H1 (cell line): ENCODE results near the gene KRT17. TPM values are rescaled to one million over a fixed set of nuclear protein-coding genes. Genes with fewer than 3 reads are reported as not detected.

Experiments
- CTCF ChIA-PET: fragments of 300-600 bp; sonication (Branson Sonifier 250); formaldehyde crosslinking; loops from one replicate; lab custom pipeline; 2021; ENCODE audit not compliant: partially characterized antibody; lab: Charles Lee
- POLR2A ChIA-PET: fragments of 300-600 bp; sonication (Branson Sonifier 250); formaldehyde crosslinking; loops from one replicate; lab custom pipeline; 2021; ENCODE audit warnings: inconsistent platforms; ENCODE audit not compliant: partially characterized antibody; lab: Charles Lee
- DNase-seq, 2 experiments: peaks; one replicate each; pipeline versions ENCODE4 v3.0.0 to v3.0.0-alpha.2; 2010 to 2022; ENCODE audit warnings: low spot score in 2 of 2, low read depth in 1 of 2, mixed read lengths in 1 of 2
- FAIRE-seq: peaks from 2 replicates; lab custom pipeline; 2011; peaks lifted over from hg19 to GRCh38; lab: Jason Lieb, UNC
- H2AFZ ChIP-seq: 2 replicates; pipeline ENCODE4 v1.8.1; 2012; ENCODE audit warnings: low read length, inconsistent platforms
- H2AK5ac ChIP-seq: 2 replicates; pipeline ENCODE4 v1.6.1; 2013; ENCODE audit warnings: low read depth, low read length
- H2BK120ac ChIP-seq: replicated peaks from 2 replicates; pipeline ENCODE3; 2013; ENCODE audit warnings: low read depth, low read length, inconsistent platforms
- H2BK12ac ChIP-seq: 2 replicates; pipeline ENCODE4 v1.6.1; 2013; ENCODE audit warnings: low read depth, low read length
- H2BK15ac ChIP-seq: 2 replicates; pipeline ENCODE4 v1.6.1; 2013; ENCODE audit warnings: low read length
- H2BK20ac ChIP-seq: 2 replicates; pipeline ENCODE4 v1.6.1; 2013; ENCODE audit warnings: low read length
- H2BK5ac ChIP-seq: 2 replicates; pipeline ENCODE4 v1.6.1; 2013; ENCODE audit warnings: low read depth, low read length
- H3K14ac ChIP-seq: 2 replicates; pipeline ENCODE4 v1.6.1; 2013; ENCODE audit warnings: inconsistent platforms; ENCODE audit not compliant: insufficient read length
- H3K18ac ChIP-seq: 2 replicates; pipeline ENCODE4 v1.6.1; 2013; ENCODE audit warnings: low read length; ENCODE audit errors: extremely low read depth
- H3K23ac ChIP-seq: 2 replicates; pipeline ENCODE4 v1.6.1; 2013; ENCODE audit warnings: inconsistent platforms; ENCODE audit not compliant: insufficient read length
- H3K23me2 ChIP-seq: 2 replicates; pipeline ENCODE4 v1.6.1; 2013; ENCODE audit warnings: low read depth, low read length
- H3K27ac ChIP-seq: 2 replicates; pipeline ENCODE4 v1.6.1; 2011; ENCODE audit warnings: low read depth, low read length, inconsistent platforms
- H3K27me3 ChIP-seq, 4 experiments: replicated peaks in 1 of 4; 1 replicate in 1 of 4; 2 replicates in 3 of 4; pipeline versions ENCODE4 v1.6.1 to v1.8.1; 2011 to 2013; ENCODE audit warnings: low read length in 3 of 4, mild to moderate bottlenecking in 3 of 4, inconsistent platforms in 2 of 4, mixed read lengths in 2 of 4, moderate library complexity in 1 of 4; ENCODE audit not compliant: control insufficient read depth in 3 of 4, insufficient read depth in 3 of 4; ENCODE audit errors: extremely low read depth in 1 of 4
- H3K36me3 ChIP-seq, 4 experiments: 2 replicates each; pipeline versions ENCODE4 v1.6.1 to v1.8.1; 2011 to 2013; ENCODE audit warnings: mild to moderate bottlenecking in 4 of 4, low read length in 3 of 4, moderate library complexity in 2 of 4, control low read depth in 1 of 4, inconsistent platforms in 1 of 4; ENCODE audit not compliant: insufficient read depth in 4 of 4, control insufficient read depth in 2 of 4
- H3K4ac ChIP-seq: replicated peaks from 2 replicates; pipeline ENCODE3; 2013; ENCODE audit warnings: low read length, low read depth, mixed read lengths, inconsistent platforms; ENCODE audit not compliant: insufficient read length
- H3K4me1 ChIP-seq, 4 experiments: replicated peaks in 1 of 4; 1 replicate in 1 of 4; 2 replicates in 3 of 4; pipeline versions ENCODE4 v1.6.1 to v1.8.1; 2011 to 2013; ENCODE audit warnings: low read length in 3 of 4, inconsistent platforms in 2 of 4, mixed read lengths in 1 of 4; ENCODE audit not compliant: insufficient read depth in 4 of 4, control insufficient read depth in 3 of 4
- H3K4me2 ChIP-seq, 2 experiments: 2 replicates each; pipeline versions ENCODE4 v1.6.1 to v1.8.1; 2011 to 2013; ENCODE audit warnings: low read depth in 2 of 2, low read length in 2 of 2, control low read depth in 1 of 2, inconsistent platforms in 1 of 2, mild to moderate bottlenecking in 1 of 2; ENCODE audit not compliant: insufficient read depth in 1 of 2
- H3K4me3 ChIP-seq, 4 experiments: fragments of 200-600, 300-600 bp in 1 of 4; sonication (generic), shearing (Covaris generic), sonication (Bioruptor Twin) in 1 of 4; 2 replicates each; pipeline versions ENCODE4 v1.5.1 to v1.8.1; 2011 to 2016; ENCODE audit warnings: low read length in 4 of 4, low read depth in 3 of 4, control low read depth in 2 of 4, inconsistent platforms in 2 of 4, mild to moderate bottlenecking in 2 of 4, mixed read lengths in 1 of 4, moderate library complexity in 1 of 4; ENCODE audit not compliant: insufficient read depth in 2 of 4; ENCODE audit errors: extremely low read depth in 1 of 4
- H3K56ac ChIP-seq: replicated peaks from 2 replicates; pipeline ENCODE3; 2013; ENCODE audit warnings: low read depth, mild to moderate bottlenecking, mixed read lengths, low read length, inconsistent platforms; ENCODE audit not compliant: insufficient read length
- H3K79me1 ChIP-seq: 2 replicates; pipeline ENCODE4 v1.6.1; 2013; ENCODE audit warnings: low read depth, low read length, control low read depth
- H3K79me2 ChIP-seq, 2 experiments: 2 replicates each; pipeline versions ENCODE4 v1.6.1 to v1.8.1; 2012 to 2013; ENCODE audit warnings: low read length in 2 of 2, mild to moderate bottlenecking in 2 of 2, inconsistent platforms in 1 of 2; ENCODE audit not compliant: insufficient read depth in 2 of 2, control insufficient read depth in 1 of 2
- H3K9ac ChIP-seq, 4 experiments: replicated peaks in 1 of 4; 1 replicate in 1 of 4; 2 replicates in 3 of 4; pipeline versions ENCODE4 v1.6.1 to v1.8.1; 2011 to 2013; ENCODE audit warnings: low read depth in 3 of 4, low read length in 3 of 4, control low read depth in 2 of 4, mild to moderate bottlenecking in 2 of 4, moderate library complexity in 2 of 4, inconsistent platforms in 1 of 4; ENCODE audit errors: extremely low read depth in 1 of 4
- H3K9me3 ChIP-seq, 2 experiments: 2 replicates each; pipeline versions ENCODE4 v1.6.1 to v1.8.1; 2012 to 2013; ENCODE audit warnings: mild to moderate bottlenecking in 2 of 2, moderate library complexity in 2 of 2, control low read depth in 1 of 2, inconsistent platforms in 1 of 2, low read depth in 1 of 2, low read length in 1 of 2, mixed read lengths in 1 of 2; ENCODE audit not compliant: insufficient read depth in 2 of 2
- H4K20me1 ChIP-seq, 2 experiments: replicated peaks in 1 of 2; 2 replicates each; pipeline versions ENCODE3 to v1.8.1; 2011 to 2013; ENCODE audit warnings: inconsistent platforms in 2 of 2, low read length in 2 of 2, mild to moderate bottlenecking in 1 of 2; ENCODE audit not compliant: insufficient read depth in 2 of 2, control insufficient read depth in 1 of 2
- H4K5ac ChIP-seq: 2 replicates; pipeline ENCODE4 v1.6.1; 2013; ENCODE audit warnings: low read length, low read depth, mixed read lengths, inconsistent platforms; ENCODE audit not compliant: insufficient read length
- H4K8ac ChIP-seq: 2 replicates; pipeline ENCODE4 v1.8.0; 2013; ENCODE audit warnings: mild to moderate bottlenecking, moderate library complexity, low read length, inconsistent platforms; ENCODE audit not compliant: insufficient read depth; ENCODE audit errors: extremely low read depth
- H4K91ac ChIP-seq: replicated peaks from 2 replicates; pipeline ENCODE3; 2013; ENCODE audit warnings: low read length, mixed read lengths, inconsistent platforms; ENCODE audit not compliant: insufficient read length
- ATF3 ChIP-seq: IDR thresholded peaks from 2 replicates; pipeline ENCODE4 v1.6.1; 2011; ENCODE audit warnings: low read depth, mild to moderate bottlenecking, low read length; ENCODE audit not compliant: insufficient read depth
- EGR1 ChIP-seq: IDR thresholded peaks from 2 replicates; pipeline ENCODE4 v1.6.1; 2011; ENCODE audit warnings: low read depth, low read length, borderline replicate concordance
- HDAC2 ChIP-seq, 2 experiments: fragments of 300-600 bp in 1 of 2; sonication (generic) in 1 of 2; IDR thresholded peaks; 2 replicates each; pipeline ENCODE4 v1.6.1; 2011 to 2012; ENCODE audit warnings: low read depth in 2 of 2, low read length in 2 of 2, mild to moderate bottlenecking in 2 of 2, moderate library complexity in 2 of 2, borderline replicate concordance in 1 of 2, inconsistent platforms in 1 of 2
- HDAC6 ChIP-seq: IDR thresholded peaks from one replicate; pipeline ENCODE4 v1.7.1; 2012; ENCODE audit warnings: low read depth, mild to moderate bottlenecking, inconsistent platforms, low read length, moderate library complexity
- PHF8 ChIP-seq: fragments of 200-600 bp; sonication (generic); conservative IDR thresholded peaks from 2 replicates; pipeline ENCODE4 v1.7.1; 2012; ENCODE audit warnings: low read depth, mild to moderate bottlenecking, inconsistent platforms, low read length, moderate library complexity
- POU5F1 ChIP-seq: IDR thresholded peaks from 2 replicates; pipeline ENCODE4 v1.6.1; 2011; ENCODE audit warnings: low read depth, mild to moderate bottlenecking, low read length, moderate library complexity
- RXRA ChIP-seq: IDR thresholded peaks from 2 replicates; pipeline ENCODE4 v1.6.1; 2011; ENCODE audit warnings: low read depth, mild to moderate bottlenecking, low read length, moderate library complexity; ENCODE audit not compliant: insufficient read depth
- SP2 ChIP-seq: IDR thresholded peaks from 2 replicates; pipeline ENCODE4 v1.6.1; 2012; ENCODE audit warnings: mild to moderate bottlenecking, low read length, inconsistent platforms
- SP4 ChIP-seq: IDR thresholded peaks from 2 replicates; pipeline ENCODE4 v1.6.1; 2012; ENCODE audit warnings: low read length, inconsistent platforms
- SUZ12 ChIP-seq: fragments of 200-600 bp; sonication (generic); IDR thresholded peaks from 2 replicates; pipeline ENCODE4 v1.6.1; 2012; ENCODE audit warnings: mild to moderate bottlenecking, inconsistent platforms, low read length, moderate library complexity, mixed read lengths
- WGBS, 2 experiments: shearing (Covaris generic) in 1 of 2; methylation state at CpG; one replicate each; pipeline versions ENCODE4 v1.1.6 to v1.1.7; 2013 to 2015; ENCODE audit warnings: low lambda C conversion rate in 2 of 2, mixed read lengths in 2 of 2, inconsistent platforms in 1 of 2, low coverage in 1 of 2, missing lambda C conversion rate in 1 of 2; ENCODE audit not compliant: insufficient replicate concordance in 2 of 2, insufficient coverage in 1 of 2, insufficient read length in 1 of 2; ENCODE audit errors: extremely low coverage in 1 of 2, missing lambda C conversion rate in 1 of 2; 5-methylcytosine and 5-hydroxymethylcytosine counted together
- polyA plus RNA-seq, 7 experiments: library from polyadenylated mRNA; depleted of rRNA in 3 of 7; stranded (reverse) in 5 of 7; unstranded in 2 of 7; fragments of >200 nt in 5 of 7; fragments of 200-250 nt in 2 of 7; gene quantifications; 1 replicate in 5 of 7; 2 replicates in 1 of 7; 4 replicates in 1 of 7; pipeline versions ENCODE4 v1.2.1 to v1.2.3, GENCODE V29; 2011 to 2013; ENCODE audit warnings: missing spikeins in 2 of 7, mixed read lengths in 2 of 7
- total RNA-seq: library from RNA; stranded (reverse); fragmentation: NEBNext Ultra II Directional; extraction: Animal tissue kit (Norgen Biotek cat#: 25700); gene quantifications from 2 replicates; pipeline ENCODE4 v1.2.1, GENCODE V29; 2021

Gene KRT17
- total and polyA plus RNA-seq, 2 of the 8 experiments (the other 6 are each of a cell fraction or from before 2014, with no cell fraction given), result 0.50 to 0.95 TPM

- Histone ChIP-seq H4K20me1 (no peaks in the 10 kb centered on the region), H3K56ac (no peak overlapping the region), H3K27ac (no peak overlapping the region), H4K91ac (no peak overlapping the region), H3K27me3 (peaks cover 0 to 2% (median 0%) of the 10 kb centered on the region in 4 experiments; a peak in 1 of 7 replicates), H3K36me3 (no peaks in the 10 kb centered on the region), H3K14ac (no peak overlapping the region), H3K23me2 (no peaks in the 10 kb centered on the region), H3K9ac (no peak overlapping the region), H3K9me3 (no peaks in the 10 kb centered on the region), H2BK5ac (no peak overlapping the region), H3K23ac (no peak overlapping the region), H2BK15ac (0 out of 2 replicates have a peak overlapping the region, but pooled peaks have one; percentile 20), H3K4me3 (no peak overlapping the region), H4K5ac (no peak overlapping the region), H2AFZ (no peak overlapping the region; the same call in 1 of the 2 replicates), H2BK12ac (no peak overlapping the region; the same call in 1 of the 2 replicates), H4K8ac (no peak overlapping the region), H2AK5ac (no peak overlapping the region), H3K79me1 (no peaks in the 10 kb centered on the region), H3K4me2 (0 out of 4 replicates have a peak overlapping the region, but pooled peaks of 1 of the 2 experiments have one; percentile 45), H2BK20ac (no peak overlapping the region), H3K4me1 (peaks cover 0 to 4% (median 2%) of the 10 kb centered on the region in 4 experiments; a peak in 3 of 7 replicates), H3K18ac (no peak overlapping the region; the same call in 1 of the 2 replicates), H2BK120ac (no peak overlapping the region), H3K4ac (no peak overlapping the region), H3K79me2 (no peaks in the 10 kb centered on the region)
- ChIA-PET POLR2A (interaction anchor here (0.9 to 2.7 kb wide), 3 partner anchors 10 to 111 kb away, joined by 3 to 11 read pairs (median 3); no protein-coding TSS in a partner anchor), CTCF (interaction anchor here (0.7 to 3.0 kb wide), 32 partner anchors 8 to 1019 kb away, joined by 3 to 36 read pairs (median 5); partner anchors contain the start of genes KRT14 and KRT17)
- FAIRE-seq (no peak), DNase-seq (no peak)
- TF ChIP-seq HDAC6 (no peak), EGR1 (no peak), SUZ12 (no peak), PHF8 (no peak), RXRA (no peak), HDAC2 (IDR thresholded peaks at IDR 0.05; ENCODE audit: borderline replicate concordance in 1 of 2, low read depth in 2 of 2, low read length in 2 of 2) (no peak), SP2 (no peak), ATF3 (no peak), SP4 (no peak), POU5F1 (no peak)
- WGBS, 2 experiments, result 91% methylated on average over 5 of the region's 5 CpGs; no CpG with 5 or more reads in 1 of the 2 experiments
Observed at GRCh38 chr17:41578971-41579370, 45.4 kb downstream of the KRT17 start.
